Stimulated activated CD4-positive, alpha-beta T cell treated with anti-CD3 and anti-CD28 coated beads, Interleukin-4, amount 100 ng/mL, for 48 hours (primary cell): Measurements from ENCODE around the gene KDM3A.

Experiments
- DNase-seq, 2 donors: peaks; one replicate each; pipeline ENCODE4 v3.0.0-alpha.2; 2020; ENCODE audit warnings: low read depth in 2 of 2

KDM3A gene

GRCh38 chr2:86520153-86520552 lies 79.0 kb downstream of the KDM3A start:
- no peak for DNase-seq

- no peak for DNase-seq
These were observed 80.8 kb downstream of the KDM3A start for GRCh38 chr2:86521922-86522321.

GRCh38 chr2:86522711-86523110 lies 81.5 kb downstream of the KDM3A start:
- DNase-seq: no peak

- DNase-seq: no peak
These were observed 82.3 kb downstream of the KDM3A start for GRCh38 chr2:86523491-86523890.

- no peak for DNase-seq
These were observed 84.5 kb downstream of the KDM3A start for GRCh38 chr2:86525421-86526340.

GRCh38 chr2:86533589-86533988 lies 92.4 kb downstream of the KDM3A start:
- no peak for DNase-seq

- no peak for DNase-seq
These were observed 100.2 kb downstream of the KDM3A start for GRCh38 chr2:86541334-86541733.
